T-cell (primary cell): ENCODE data around the gene MRPL2. TPM values are rescaled to one million over a fixed set of nuclear protein-coding genes. Genes with fewer than 3 reads are reported as not detected.

Experiments used
- ATAC-seq, 4 experiments: fragments of 200-7000 bp in 3 of 4; fragments of 150-1000 bp in 1 of 4; cut with Tn5 transposase; replicated peaks in 1 of 4; 1 replicate in 3 of 4; 2 replicates in 1 of 4; pipeline ENCODE4 v1.10.0; 2021; ENCODE audit warnings: moderate library complexity in 3 of 4, mild to moderate bottlenecking in 2 of 4, moderate number of reproducible peaks in 1 of 4
- CTCF ChIA-PET, 2 donors: fragments of 300-600 bp; sonication (Branson Sonifier 250); formaldehyde crosslinking; loops; one replicate each; lab custom pipeline; 2022; ENCODE audit warnings: antibody characterized with exemption in 2 of 2; lab: Charles Lee
- POLR2A ChIA-PET, 2 donors: fragments of 300-600 bp; sonication (Branson Sonifier 250); formaldehyde crosslinking; loops; one replicate each; lab custom pipeline; 2022; ENCODE audit warnings: antibody characterized with exemption in 2 of 2; lab: Charles Lee
- DNase-seq, 35 experiments: peaks; one replicate each; pipeline versions ENCODE4 v3.0.0 to v3.0.0-alpha.2; 2013 to 2023
- H3K27ac ChIP-seq: one replicate; pipeline ENCODE4 v1.5.1; 2013; ENCODE audit warnings: low read length
- H3K27me3 ChIP-seq, 2 experiments: replicated peaks in 1 of 2; 1 replicate in 1 of 2; 2 replicates in 1 of 2; pipeline versions ENCODE4 v1.6.1 to v1.7.0; 2013; ENCODE audit warnings: low read length in 1 of 2, mixed read lengths in 1 of 2; ENCODE audit not compliant: control insufficient read depth in 2 of 2, insufficient read depth in 2 of 2; ENCODE audit errors: extremely low read depth in 1 of 2
- H3K36me3 ChIP-seq, 2 donors: 1 replicate in 1 of 2; 2 replicates in 1 of 2; pipeline versions ENCODE4 v1.6.1 to v1.7.0; 2013; ENCODE audit warnings: low read length in 1 of 2; ENCODE audit not compliant: control insufficient read depth in 2 of 2, insufficient read depth in 1 of 2; ENCODE audit errors: extremely low read depth in 1 of 2
- H3K4me1 ChIP-seq, 2 experiments: 1 replicate in 1 of 2; 2 replicates in 1 of 2; pipeline versions ENCODE4 v1.6.1 to v1.7.0; 2013; ENCODE audit warnings: low read length in 2 of 2, mixed read lengths in 1 of 2; ENCODE audit not compliant: insufficient read depth in 2 of 2, control insufficient read depth in 1 of 2; ENCODE audit errors: extremely low read depth in 1 of 2
- H3K4me3 ChIP-seq, 2 donors: 1 replicate in 1 of 2; 2 replicates in 1 of 2; pipeline versions ENCODE4 v1.5.1 to v1.7.0; 2013; ENCODE audit warnings: mild to moderate bottlenecking in 2 of 2, low read length in 1 of 2, moderate library complexity in 1 of 2; ENCODE audit not compliant: control insufficient read depth in 1 of 2; ENCODE audit errors: extremely low read depth in 1 of 2
- H3K9me3 ChIP-seq: 2 replicates; pipeline ENCODE4 v1.7.0; 2013
- H3K27ac Mint-ChIP-seq, 2 donors: one replicate each; pipeline ENCODE4 v1.8.0; 2020 to 2021; ENCODE audit warnings: mild to moderate bottlenecking in 2 of 2, mixed read lengths in 2 of 2
- H3K27me3 Mint-ChIP-seq, 2 donors: one replicate each; pipeline ENCODE4 v1.8.0; 2021 to 2022; ENCODE audit warnings: mixed read lengths in 2 of 2
- H3K36me3 Mint-ChIP-seq: one replicate; pipeline ENCODE4 v1.8.0; 2021; ENCODE audit warnings: mixed read lengths
- H3K4me1 Mint-ChIP-seq, 3 donors: one replicate each; pipeline ENCODE4 v1.8.0; 2020 to 2022; ENCODE audit warnings: mixed read lengths in 3 of 3, mild to moderate bottlenecking in 1 of 3
- H3K4me3 Mint-ChIP-seq, 3 donors: one replicate each; pipeline ENCODE4 v1.8.0; 2020 to 2022; ENCODE audit warnings: mild to moderate bottlenecking in 3 of 3, mixed read lengths in 3 of 3, moderate library complexity in 3 of 3
- H3K9me3 Mint-ChIP-seq, 3 donors: one replicate each; pipeline ENCODE4 v1.8.0; 2020 to 2022; ENCODE audit warnings: mixed read lengths in 3 of 3
- WGBS: methylation state at CpG from one replicate; pipeline ENCODE4 v1.1.5; 2013; ENCODE audit warnings: missing lambda C conversion rate; ENCODE audit not compliant: insufficient coverage; 5-methylcytosine and 5-hydroxymethylcytosine counted together
- total RNA-seq, 35 experiments: library from RNA in 6 of 35; stranded (reverse) in 6 of 35; fragments of 120-200 nt in 1 of 35; gene quantifications; one replicate each; pipeline versions ENCODE4 v1.2.1 to v1.2.4 and lab custom pipeline; 2013 to 2026

MRPL2 gene
- total RNA-seq, 5 donors from 2014 or later (not counting 1 experiment from before 2014, with no cell fraction given), result 34.8 to 66.3 (median 52.0) TPM

- peaks cover 3 to 52% of the 10 kb centered on the region in 2 experiments for H3K4me1 ChIP-seq
These were observed 39.1 kb downstream of the MRPL2 start for GRCh38 chr6:43020052-43020705.

GRCh38 chr6:43019152-43019551 is 40.1 kb downstream of the MRPL2 start:
- no peaks in the 10 kb centered on the region for H3K27me3 Mint-ChIP-seq
- ChIA-PET CTCF (no interaction called here), POLR2A (interaction anchor here (0.5 to 0.7 kb wide), 2 partner anchors 17 to 651 kb away, joined by 3 to 4 read pairs; no protein-coding TSS in a partner anchor)
- 100% methylated on average over 2 of the region's 2 CpGs for WGBS
- H3K9me3 Mint-ChIP-seq, result no peaks in the 10 kb centered on the region
- Histone ChIP-seq H3K9me3 (no peaks in the 10 kb centered on the region), H3K4me1 (peaks cover 10 to 59% of the 10 kb centered on the region in 2 experiments), H3K27me3 (no peaks in the 10 kb centered on the region), H3K27ac (no peak overlapping the region), H3K36me3 (peaks cover 10 to 34% of the 10 kb centered on the region in 2 donors), H3K4me3 (no peak overlapping the region)
- peaks cover 22% of the 10 kb centered on the region for H3K36me3 Mint-ChIP-seq
- ATAC-seq, result no peak
- peaks cover 36 to 58% (median 52%) of the 10 kb centered on the region in 3 donors for H3K4me1 Mint-ChIP-seq
- DNase-seq, result no peak
- peak overlapping the region in 1 of 2 donors; percentile 46 for H3K27ac Mint-ChIP-seq
- peak overlapping the region in 1 of 3 donors; percentile 59 for H3K4me3 Mint-ChIP-seq

More at GRCh38 chr6:43020052-43020705, 39.1 kb downstream of the MRPL2 start:
- ChIA-PET POLR2A (interaction anchor here in 1 of 2 donors (0.6 kb wide), 1 partner anchor 91 kb away, joined by 4 read pairs; the partner anchor contains the start of gene CNPY3), CTCF (interaction anchor here in 1 of 2 donors (0.7 kb wide), 1 partner anchor 41 kb away, joined by 3 read pairs; the partner anchor contains the start of gene PEX6)
- Mint-ChIP-seq H3K27ac (peak overlapping the region in 1 of 2 donors; percentile 74), H3K4me3 (peak overlapping the region; percentile 46 to 93 (median 57)), H3K36me3 (peaks cover 31% of the 10 kb centered on the region), H3K9me3 (no peaks in the 10 kb centered on the region), H3K4me1 (peaks cover 35 to 55% (median 51%) of the 10 kb centered on the region in 3 donors), H3K27me3 (no peaks in the 10 kb centered on the region)
- Histone ChIP-seq H3K27me3 (no peaks in the 10 kb centered on the region), H3K9me3 (no peaks in the 10 kb centered on the region), H3K4me3 (no peak overlapping the region), H3K36me3 (peaks cover 11 to 45% of the 10 kb centered on the region in 2 donors), H3K27ac (no peak overlapping the region)
- 100% methylated on average over 2 of the region's 3 CpGs for WGBS
- DNase-seq (no peak), ATAC-seq (no peak)

- Mint-ChIP-seq H3K27ac (no peak overlapping the region), H3K27me3 (no peaks in the 10 kb centered on the region), H3K36me3 (peaks cover 19% of the 10 kb centered on the region), H3K4me3 (no peak overlapping the region), H3K9me3 (no peaks in the 10 kb centered on the region), H3K4me1 (peaks cover 50 to 66% (median 62%) of the 10 kb centered on the region in 3 donors)
- Histone ChIP-seq H3K9me3 (no peaks in the 10 kb centered on the region), H3K36me3 (peaks cover 10 to 32% of the 10 kb centered on the region in 2 donors), H3K27ac (no peak overlapping the region), H3K4me1 (peaks cover 17 to 53% of the 10 kb centered on the region in 2 experiments), H3K4me3 (no peak overlapping the region), H3K27me3 (no peaks in the 10 kb centered on the region)
- WGBS, result 96% methylated on average over 12 of the region's 12 CpGs
- POLR2A ChIA-PET, result interaction anchor here in 1 of 2 donors (0.6 to 1.0 kb wide), 3 partner anchors 445 to 622 kb away, joined by 3 to 6 read pairs (median 4); partner anchors contain the start of gene UBR2
- ATAC-seq (no peak), DNase-seq (no peak)
- CTCF ChIA-PET, result no interaction called here
These were observed 42.3 kb downstream of the MRPL2 start for GRCh38 chr6:43016943-43017334.

- H3K4me1 ChIP-seq, result peaks cover 17 to 55% of the 10 kb centered on the region in 2 experiments
- Mint-ChIP-seq H3K4me1 (peaks cover 56 to 70% (median 66%) of the 10 kb centered on the region in 3 donors), H3K27ac (peak overlapping the region; percentile 19 to 28), H3K27me3 (no peaks in the 10 kb centered on the region), H3K4me3 (peak overlapping the region; percentile 28 to 61 (median 46)), H3K36me3 (peaks cover 19% of the 10 kb centered on the region), H3K9me3 (no peaks in the 10 kb centered on the region)
- H3K4me3 ChIP-seq, result no peak overlapping the region
- CTCF ChIA-PET, result interaction anchor here (0.7 to 1.1 kb wide), 2 partner anchors 32 to 104 kb away, joined by 3 read pairs; partner anchors contain the start of gene PPP2R5D (in 1 of the 2)
- DNase-seq, result no peak
- peaks cover 15 to 36% of the 10 kb centered on the region in 2 donors for H3K36me3 ChIP-seq
- H3K9me3 ChIP-seq, result no peaks in the 10 kb centered on the region
- ATAC-seq, result no peak
- H3K27me3 ChIP-seq, result no peaks in the 10 kb centered on the region
- POLR2A ChIA-PET, result interaction anchor here in 1 of 2 donors (1.0 kb wide), 1 partner anchor 452 kb away, joined by 3 read pairs; the partner anchor contains the start of gene UBR2
- WGBS, result 66% methylated on average over 2 of the region's 7 CpGs
- no peak overlapping the region for H3K27ac ChIP-seq
These were observed 42.9 kb downstream of the MRPL2 start for GRCh38 chr6:43016176-43016942.

GRCh38 chr6:43014434-43014909 is 44.8 kb downstream of the MRPL2 start:
- peaks cover 27% of the 10 kb centered on the region for H3K36me3 Mint-ChIP-seq
- H3K27ac Mint-ChIP-seq, result peak overlapping the region; percentile 91
- Histone ChIP-seq H3K36me3 (peaks cover 15 to 49% of the 10 kb centered on the region in 2 donors), H3K27me3 (no peaks in the 10 kb centered on the region), H3K4me1 (peaks cover 14 to 46% of the 10 kb centered on the region in 2 experiments), H3K4me3 (peak overlapping the region; percentile 68), H3K27ac (no peak overlapping the region), H3K9me3 (no peaks in the 10 kb centered on the region)
- H3K9me3 Mint-ChIP-seq, result no peaks in the 10 kb centered on the region
- WGBS, result 3% methylated on average over 6 of the region's 7 CpGs
- peaks cover 58 to 69% (median 62%) of the 10 kb centered on the region in 3 donors for H3K4me1 Mint-ChIP-seq
- ChIA-PET CTCF (interaction anchor here (0.6 to 2.9 kb wide), 14 partner anchors 9 to 1285 kb away, joined by 3 to 22 read pairs (median 5); partner anchors contain the start of genes CNPY3 (in 1 of the 2), CUL7 (in 1 of the 2), KLC4 (in 1 of the 2) and MRPL2 (in 1 of the 2)), POLR2A (interaction anchor here (0.6 to 1.6 kb wide), 12 partner anchors 10 to 269 kb away, joined by 3 to 15 read pairs (median 6); partner anchors contain the start of genes CNPY3 (in 2 of the 2), CUL7 (in 2 of the 2), PEX6 (in 2 of the 2) and BICRAL (in 1 of the 2))
- no peaks in the 10 kb centered on the region for H3K27me3 Mint-ChIP-seq
- ATAC-seq (no peak), DNase-seq (no peak)
- H3K4me3 Mint-ChIP-seq, result peak overlapping the region; percentile 93 to 95 (median 94)
